GM18511 (cell line): ENCODE results near the gene SLC7A6OS.

Experiments used
- ATAC-seq: cut with Tn5 transposase; IDR thresholded peaks from one replicate; pipeline ENCODE4 v1.9.1; 2021; ENCODE audit warnings: mild to moderate bottlenecking, moderate library complexity; ENCODE audit not compliant: unreplicated experiment

Gene SLC7A6OS

GRCh38 chr16:68257906-68258800 is 52.6 kb downstream of the SLC7A6OS start:
- peak; percentile 43 for ATAC-seq

- ATAC-seq, result peak; percentile 66
Measured at GRCh38 chr16:68257251-68257905, 53.4 kb downstream of the SLC7A6OS start.

- ATAC-seq, result no peak
Measured at GRCh38 chr16:68255712-68256111, 55.0 kb downstream of the SLC7A6OS start.

- no peak for ATAC-seq
Measured at GRCh38 chr16:68253721-68254120, 57.0 kb downstream of the SLC7A6OS start.

- ATAC-seq, result no peak
Measured at GRCh38 chr16:68252383-68252782, 58.4 kb downstream of the SLC7A6OS start.

GRCh38 chr16:68251832-68252231 is 58.9 kb downstream of the SLC7A6OS start:
- ATAC-seq, result no peak

- ATAC-seq, result no peak
Measured at GRCh38 chr16:68250951-68251350, 59.8 kb downstream of the SLC7A6OS start.

- ATAC-seq, result no peak
Measured at GRCh38 chr16:68249371-68249770, 61.4 kb downstream of the SLC7A6OS start.
